Endothelial cell of umbilical vein (primary cell): ENCODE results near the gene CAMSAP3. TPM values are rescaled to one million over a fixed set of nuclear protein-coding genes. Genes with fewer than 3 reads are reported as not detected.

Experiments
- BruUV-seq: library from RNA; stranded (reverse); fragments of 400-500 nt; replicated peaks from 2 replicates; lab custom pipeline; 2021; lab: Mats Ljungman, UMichigan
- CTCF ChIA-PET: fragments of 300-600, 350-600 bp; sonication (Branson Sonifier 250); formaldehyde crosslinking; loops from one replicate; lab custom pipeline; 2021; ENCODE audit warnings: antibody characterized with exemption, inconsistent platforms; lab: Charles Lee
- POLR2A ChIA-PET: fragments of 300-600, 350-600 bp; sonication (Branson Sonifier 250); formaldehyde crosslinking; loops from one replicate; lab custom pipeline; 2021; ENCODE audit warnings: antibody characterized with exemption, inconsistent platforms; lab: Charles Lee
- DNase-seq: peaks from one replicate; pipeline ENCODE4 v3.0.0-alpha.2; 2011; ENCODE audit warnings: low read depth, low spot score
- FAIRE-seq: peaks from 2 replicates; lab custom pipeline; 2011; peaks lifted over from hg19 to GRCh38; lab: Jason Lieb, UNC
- H2AFZ ChIP-seq: 2 replicates; pipeline ENCODE4 v1.6.0; 2012; ENCODE audit warnings: low read depth, low read length, control low read depth, inconsistent platforms
- H3K27ac ChIP-seq: 2 replicates; pipeline ENCODE4 v1.5.1; 2011; ENCODE audit warnings: low read depth, mild to moderate bottlenecking, control low read depth, low read length, moderate library complexity; ENCODE audit not compliant: insufficient read depth
- H3K27me3 ChIP-seq, 2 experiments: 2 replicates each; pipeline versions ENCODE4 v1.6.0 to v1.6.1; 2011; ENCODE audit warnings: low read length in 2 of 2, mixed read lengths in 1 of 2; ENCODE audit not compliant: control insufficient read depth in 2 of 2, insufficient read depth in 2 of 2
- H3K36me3 ChIP-seq, 2 experiments: 2 replicates in 1 of 2; 3 replicates in 1 of 2; pipeline ENCODE4 v1.5.1; 2011; ENCODE audit warnings: low read length in 2 of 2, mild to moderate bottlenecking in 1 of 2, moderate library complexity in 1 of 2; ENCODE audit not compliant: control insufficient read depth in 2 of 2, insufficient read depth in 2 of 2; ENCODE audit errors: extremely low read depth in 1 of 2
- H3K4me1 ChIP-seq: 3 replicates; pipeline ENCODE4 v1.5.1; 2011; ENCODE audit warnings: mild to moderate bottlenecking, low read length; ENCODE audit not compliant: control insufficient read depth, insufficient read depth; ENCODE audit errors: extremely low read depth
- H3K4me2 ChIP-seq: 2 replicates; pipeline ENCODE4 v1.6.1; 2011; ENCODE audit warnings: low read length, control low read depth, mixed read lengths; ENCODE audit not compliant: insufficient read depth
- H3K4me3 ChIP-seq, 3 experiments: fragments of 200-600 bp in 1 of 3; sonication (generic), shearing (Covaris generic) in 1 of 3; replicated peaks in 1 of 3; 2 replicates each; pipeline ENCODE4 v1.5.1; 2011 to 2016; ENCODE audit warnings: control low read depth in 3 of 3, low read length in 3 of 3, mild to moderate bottlenecking in 2 of 3, inconsistent platforms in 1 of 3, low read depth in 1 of 3, moderate library complexity in 1 of 3; ENCODE audit not compliant: insufficient read depth in 1 of 3
- H3K79me2 ChIP-seq: 2 replicates; pipeline ENCODE4 v1.6.0; 2012; ENCODE audit warnings: low read length, inconsistent platforms; ENCODE audit not compliant: control insufficient read depth, insufficient read depth
- H3K9ac ChIP-seq: replicated peaks from 2 replicates; pipeline ENCODE3; 2011; ENCODE audit warnings: low read length, control low read depth; ENCODE audit not compliant: insufficient read depth; ENCODE audit errors: extremely low read depth
- H3K9me1 ChIP-seq: replicated peaks from 3 replicates; pipeline ENCODE4 v1.6.0; 2011; ENCODE audit warnings: mild to moderate bottlenecking, low read length; ENCODE audit not compliant: control insufficient read depth, insufficient read depth; ENCODE audit errors: extremely low read depth
- H3K9me3 ChIP-seq: replicated peaks from 2 replicates; pipeline ENCODE4 v1.5.1; 2012; ENCODE audit warnings: low read length, inconsistent platforms; ENCODE audit not compliant: control insufficient read depth, insufficient read depth
- H4K20me1 ChIP-seq: replicated peaks from 2 replicates; pipeline ENCODE3; 2011; ENCODE audit warnings: mild to moderate bottlenecking, low read length; ENCODE audit not compliant: control insufficient read depth, insufficient read depth; ENCODE audit errors: extremely low read depth
- EZH2 ChIP-seq: IDR thresholded peaks from 2 replicates; pipeline ENCODE4 v1.6.1; 2012; ENCODE audit warnings: borderline replicate concordance, low read depth, mild to moderate bottlenecking, moderate library complexity, low read length, inconsistent platforms; ENCODE audit not compliant: severe bottlenecking
- FOS ChIP-seq: IDR thresholded peaks from 2 replicates; pipeline ENCODE4 v1.6.1; 2011; ENCODE audit warnings: mild to moderate bottlenecking, low read length, moderate library complexity, borderline replicate concordance; ENCODE audit not compliant: insufficient read depth
- GATA2 ChIP-seq: IDR thresholded peaks from 2 replicates; pipeline ENCODE4 v1.7.0; 2011; ENCODE audit warnings: low read depth, mild to moderate bottlenecking, moderate library complexity, mixed read lengths, low read length; ENCODE audit not compliant: insufficient read length, insufficient read depth
- JUN ChIP-seq: IDR thresholded peaks from 2 replicates; pipeline ENCODE4 v1.6.1; 2011; ENCODE audit warnings: borderline replicate concordance, low read depth; ENCODE audit not compliant: insufficient read length, insufficient read depth
- MYC ChIP-seq: IDR thresholded peaks from one replicate; pipeline ENCODE4 v1.6.1; 2011; ENCODE audit warnings: mild to moderate bottlenecking, low read depth, low read length
- POLR2A ChIP-seq: IDR thresholded peaks from 2 replicates; pipeline ENCODE4 v1.6.1; 2012; ENCODE audit warnings: low read depth, mild to moderate bottlenecking, control low read depth, low read length
- POLR2AphosphoS5 ChIP-seq: IDR thresholded peaks from 2 replicates; pipeline ENCODE4 v1.6.1; 2012; ENCODE audit warnings: low read depth, mild to moderate bottlenecking, control low read depth, low read length, moderate library complexity; ENCODE audit not compliant: insufficient read depth
- dilution Hi-C: fragments of 300-500 bp; cut with MboI; formaldehyde crosslinking; loops from one replicate; pipeline ENCODE4 v1.15.0; 2019; ENCODE audit warnings: low sequenced_read_pairs; ENCODE audit not compliant: extremely low pct_ligation_motif_present
- intact Hi-C: fragments of 100-400 bp; cut with micrococcal nuclease; formaldehyde crosslinking; loops from one replicate; pipeline ENCODE4 v1.10.0; 2022
- polyA plus RNA-seq, 4 experiments: library from polyadenylated mRNA; depleted of rRNA in 3 of 4; stranded (reverse) in 3 of 4; unstranded in 1 of 4; fragments of >200 nt; gene quantifications; 2 replicates each; pipeline versions ENCODE4 v1.2.1 to v1.2.3, GENCODE V29; 2011 to 2012; ENCODE audit warnings: missing spikeins in 1 of 4
- total RNA-seq: library from RNA; stranded (reverse); gene quantifications from 2 replicates; pipeline ENCODE4 v1.2.3, GENCODE V29; 2021
- TF ChIP-seq, protein P1 (sequence below), 2 donors: IDR thresholded peaks; 1 replicate in 1 of 2; 2 replicates in 1 of 2; pipeline ENCODE4 v1.5.1; 2011; ENCODE audit warnings: low read length in 2 of 2, mild to moderate bottlenecking in 2 of 2, moderate library complexity in 2 of 2, control low read depth in 1 of 2, inconsistent platforms in 1 of 2, low read depth in 1 of 2; ENCODE audit not compliant: insufficient read depth in 1 of 2; ENCODE audit errors: extremely low read depth in 1 of 2
- TF ChIP-seq, protein P2 (sequence below): IDR thresholded peaks from 2 replicates; pipeline ENCODE4 v1.6.1; 2011; ENCODE audit not compliant: insufficient read depth, insufficient read length

Gene CAMSAP3
- total and polyA plus RNA-seq, 2 donors (not counting 3 experiments of a cell fraction or from before 2014, with no cell fraction given) = 0.11 to 0.22 TPM

DNA sequence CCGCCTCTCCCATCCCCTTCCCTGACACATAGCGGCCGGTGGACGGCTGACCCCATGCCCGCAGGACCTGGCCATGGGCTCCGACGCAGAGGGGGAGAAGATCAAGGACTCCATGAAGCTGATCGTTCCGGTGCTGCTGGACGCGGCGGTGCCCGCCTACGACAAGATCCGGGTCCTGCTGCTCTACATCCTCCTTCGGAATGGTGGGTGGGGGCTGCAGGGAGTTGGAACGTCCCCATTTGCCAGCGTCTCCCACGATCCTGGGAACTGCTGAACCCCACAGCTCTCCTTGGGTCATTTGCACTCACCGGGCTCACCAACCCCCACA, 48.9 kb downstream of the CAMSAP3 start:
- Histone ChIP-seq H3K4me3 (no peak overlapping the region), H3K9ac (no peak overlapping the region), H2AFZ (no peak overlapping the region), H3K36me3 (no peaks in the 10 kb centered on the region), H3K9me1 (no peaks in the 10 kb centered on the region), H3K4me1 (no peaks in the 10 kb centered on the region), H3K9me3 (no peaks in the 10 kb centered on the region), H3K27me3 (no peaks in the 10 kb centered on the region), H3K79me2 (no peaks in the 10 kb centered on the region), H3K27ac (no peak overlapping the region), H3K4me2 (no peak overlapping the region), H4K20me1 (no peaks in the 10 kb centered on the region)
- intact Hi-C loops = no loop called here
- dilution Hi-C loops = no loop called here
- CTCF ChIA-PET = interaction anchor here (1.2 kb wide), 1 partner anchor 36 kb away, joined by 4 read pairs; the partner anchor contains the start of gene TRAPPC5
- DNase-seq (no peak), FAIRE-seq (no peak)
- POLR2A ChIA-PET = no interaction called here
- BruUV-seq = no TSS peak
- no peak for TF ChIP-seq JUN
- TF ChIP-seq POLR2A = no peak
- TF ChIP-seq, protein P1, sequence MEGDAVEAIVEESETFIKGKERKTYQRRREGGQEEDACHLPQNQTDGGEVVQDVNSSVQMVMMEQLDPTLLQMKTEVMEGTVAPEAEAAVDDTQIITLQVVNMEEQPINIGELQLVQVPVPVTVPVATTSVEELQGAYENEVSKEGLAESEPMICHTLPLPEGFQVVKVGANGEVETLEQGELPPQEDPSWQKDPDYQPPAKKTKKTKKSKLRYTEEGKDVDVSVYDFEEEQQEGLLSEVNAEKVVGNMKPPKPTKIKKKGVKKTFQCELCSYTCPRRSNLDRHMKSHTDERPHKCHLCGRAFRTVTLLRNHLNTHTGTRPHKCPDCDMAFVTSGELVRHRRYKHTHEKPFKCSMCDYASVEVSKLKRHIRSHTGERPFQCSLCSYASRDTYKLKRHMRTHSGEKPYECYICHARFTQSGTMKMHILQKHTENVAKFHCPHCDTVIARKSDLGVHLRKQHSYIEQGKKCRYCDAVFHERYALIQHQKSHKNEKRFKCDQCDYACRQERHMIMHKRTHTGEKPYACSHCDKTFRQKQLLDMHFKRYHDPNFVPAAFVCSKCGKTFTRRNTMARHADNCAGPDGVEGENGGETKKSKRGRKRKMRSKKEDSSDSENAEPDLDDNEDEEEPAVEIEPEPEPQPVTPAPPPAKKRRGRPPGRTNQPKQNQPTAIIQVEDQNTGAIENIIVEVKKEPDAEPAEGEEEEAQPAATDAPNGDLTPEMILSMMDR (IDR thresholded peaks at IDR 0.05; ENCODE audit: extremely low read depth in 1 of 2, insufficient read depth in 1 of 2, low read depth in 1 of 2, low read length in 2 of 2) = no peak
- no peak for TF ChIP-seq POLR2AphosphoS5
- TF ChIP-seq EZH2 = no peak
- TF ChIP-seq MYC = no peak
- TF ChIP-seq, protein P2, sequence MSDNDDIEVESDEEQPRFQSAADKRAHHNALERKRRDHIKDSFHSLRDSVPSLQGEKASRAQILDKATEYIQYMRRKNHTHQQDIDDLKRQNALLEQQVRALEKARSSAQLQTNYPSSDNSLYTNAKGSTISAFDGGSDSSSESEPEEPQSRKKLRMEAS = no peak
- no peak for TF ChIP-seq GATA2
- TF ChIP-seq FOS = no peak
